Ovary (tissue), 9 donors: ENCODE data around the gene HNRNPC. TPM values are rescaled to one million over a fixed set of nuclear protein-coding genes. Genes with fewer than 3 reads are reported as not detected.

Source experiments
- DNase-seq, 5 donors: peaks; one replicate each; pipeline ENCODE4 v3.0.0-alpha.2; 2019 to 2020
- H3K27ac ChIP-seq, 2 donors: fragments of 200-600 bp; one replicate each; pipeline versions ENCODE4 v1.5.1 to v1.8.0; 2019 to 2022
- H3K27me3 ChIP-seq: fragments of 200-600 bp; one replicate; pipeline ENCODE4 v1.8.0; 2022
- H3K36me3 ChIP-seq: fragments of 200-600 bp; sonication (generic); one replicate; pipeline ENCODE4 v1.5.1; 2019
- H3K4me1 ChIP-seq: one replicate; pipeline ENCODE4 v1.8.1; 2013; ENCODE audit warnings: mild to moderate bottlenecking, moderate library complexity; ENCODE audit not compliant: insufficient read depth
- H3K4me3 ChIP-seq: fragments of 200-600 bp; sonication (generic); one replicate; pipeline ENCODE4 v1.5.1; 2017
- H3K9me3 ChIP-seq, 2 donors: fragments of 200-600 bp in 1 of 2; sonication (generic) in 1 of 2; one replicate each; pipeline versions ENCODE4 v1.5.1 to v1.8.1; 2013 to 2019; ENCODE audit warnings: mild to moderate bottlenecking in 1 of 2, moderate library complexity in 1 of 2
- EP300 ChIP-seq: sonication (generic); formaldehyde crosslinking; IDR thresholded peaks from one replicate; pipeline ENCODE4 v1.6.1; 2017; ENCODE audit warnings: antibody characterized with exemption
- POLR2A ChIP-seq: fragments of 450-650 bp; IDR thresholded peaks from one replicate; pipeline ENCODE4 v1.6.1; 2017; ENCODE audit warnings: antibody characterized with exemption, mild to moderate bottlenecking, moderate library complexity
- WGBS, 3 donors: extraction: QIAGEN DNeasy Blood & Tissue Kit in 1 of 3; methylation state at CpG; one replicate each; pipeline versions ENCODE4 v1.1.5 to v1.1.7; 2013 to 2017; 5-methylcytosine and 5-hydroxymethylcytosine counted together
- intact Hi-C, 4 donors: fragments of 100-400 bp; cut with DNase I; formaldehyde crosslinking; loops; one replicate each; pipeline versions ENCODE4 v1.11.0 to v1.15.1; 2022 to 2023
- polyA plus RNA-seq, 2 donors: library from polyadenylated mRNA; stranded (reverse); fragments of 200-250 nt in 1 of 2; fragments of 350-450 nt in 1 of 2; fragmentation: Illumina TruSeq in 1 of 2; extraction: RNeasy Lipid Tissue Mini Kit (QIAGEN cat#74804) in 1 of 2; gene quantifications; one replicate each; pipeline ENCODE4 v1.2.3, GENCODE V29; 2013 to 2014
- total RNA-seq, 7 donors: library from RNA; depleted of rRNA in 2 of 7; stranded (reverse); fragments of >200 nt in 2 of 7; fragmentation: NEBNext Ultra II Directional in 3 of 7; extraction: Animal tissue kit (Norgen Biotek cat#: 25700) in 3 of 7; gene quantifications; one replicate each; pipeline versions ENCODE4 v1.1.0 to v1.2.4, GENCODE V29; 2016 to 2023
- TF ChIP-seq, protein P1 (sequence below), 3 donors: fragments of 450-650 bp in 2 of 3; fragments of 200-600 bp in 1 of 3; IDR thresholded peaks; one replicate each; pipeline versions ENCODE4 v1.5.1 to v1.8.0; 2016 to 2022; ENCODE audit warnings: antibody characterized with exemption in 3 of 3, mild to moderate bottlenecking in 1 of 3
- donor health status: DM: no; HTN: no; CAD: no; lungs with moderate emphysema.
- donor health status: DM: no; HTN: no; CAD: no.
- donor health status: Bipolar disorder and iron deficiency.
- donor health status: DM: yes; HTN: yes; CAD: no.
- donor health status: DM: no; HTN: no; CAD: no.
- donor health status: DM: yes; HTN: yes; CAD: no.

Gene HNRNPC
- total and polyA plus RNA-seq, 9 donors: 427 to 913 (median 526) TPM

DNA sequence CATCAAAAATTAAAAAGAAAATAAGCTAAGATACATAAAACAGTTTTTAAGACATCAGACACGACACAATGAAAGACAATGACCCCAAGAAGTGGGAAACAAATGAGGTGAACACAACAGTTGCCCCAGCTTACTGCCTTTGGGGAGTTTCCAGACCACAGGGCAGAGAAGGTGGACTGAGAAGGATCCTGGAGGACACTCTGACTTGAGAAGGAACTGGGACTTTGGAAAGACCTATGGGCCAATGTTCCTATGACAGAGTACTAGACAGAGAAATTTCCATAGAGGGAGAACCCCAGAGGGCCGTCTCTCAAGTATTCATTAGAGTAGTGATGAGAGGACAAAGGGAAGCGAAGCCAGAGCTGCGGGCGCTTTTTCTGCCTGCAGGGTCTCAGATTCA is 107.2 kb downstream of the HNRNPC start:
- intact Hi-C loops: no loop called here
- WGBS, 3 donors: 67 to 78% (median 75%) methylated on average over 5 of the region's 5 CpGs

GRCh38 chr14:21160061-21160610 is 109.1 kb downstream of the HNRNPC start:
- TF ChIP-seq EP300 (no peak), POLR2A (no peak)
- TF ChIP-seq, protein P1, sequence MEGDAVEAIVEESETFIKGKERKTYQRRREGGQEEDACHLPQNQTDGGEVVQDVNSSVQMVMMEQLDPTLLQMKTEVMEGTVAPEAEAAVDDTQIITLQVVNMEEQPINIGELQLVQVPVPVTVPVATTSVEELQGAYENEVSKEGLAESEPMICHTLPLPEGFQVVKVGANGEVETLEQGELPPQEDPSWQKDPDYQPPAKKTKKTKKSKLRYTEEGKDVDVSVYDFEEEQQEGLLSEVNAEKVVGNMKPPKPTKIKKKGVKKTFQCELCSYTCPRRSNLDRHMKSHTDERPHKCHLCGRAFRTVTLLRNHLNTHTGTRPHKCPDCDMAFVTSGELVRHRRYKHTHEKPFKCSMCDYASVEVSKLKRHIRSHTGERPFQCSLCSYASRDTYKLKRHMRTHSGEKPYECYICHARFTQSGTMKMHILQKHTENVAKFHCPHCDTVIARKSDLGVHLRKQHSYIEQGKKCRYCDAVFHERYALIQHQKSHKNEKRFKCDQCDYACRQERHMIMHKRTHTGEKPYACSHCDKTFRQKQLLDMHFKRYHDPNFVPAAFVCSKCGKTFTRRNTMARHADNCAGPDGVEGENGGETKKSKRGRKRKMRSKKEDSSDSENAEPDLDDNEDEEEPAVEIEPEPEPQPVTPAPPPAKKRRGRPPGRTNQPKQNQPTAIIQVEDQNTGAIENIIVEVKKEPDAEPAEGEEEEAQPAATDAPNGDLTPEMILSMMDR (IDR thresholded peaks at IDR 0.05): no peak
- DNase-seq: no peak
- Histone ChIP-seq H3K4me1 (no peaks in the 10 kb centered on the region), H3K27me3 (no peaks in the 10 kb centered on the region), H3K36me3 (no peaks in the 10 kb centered on the region), H3K27ac (no peak overlapping the region), H3K4me3 (no peak overlapping the region), H3K9me3 (no peaks in the 10 kb centered on the region)
- 63 to 75% (median 75%) methylated on average over 4 of the region's 4 CpGs for WGBS, 3 donors
- intact Hi-C loops: no loop called here

More for the DNA sequence above, 107.2 kb downstream of the HNRNPC start:
- Histone ChIP-seq H3K27me3 (no peaks in the 10 kb centered on the region), H3K36me3 (no peaks in the 10 kb centered on the region), H3K27ac (no peak overlapping the region), H3K9me3 (no peaks in the 10 kb centered on the region), H3K4me1 (no peaks in the 10 kb centered on the region), H3K4me3 (no peak overlapping the region)
- TF ChIP-seq, protein P1 (IDR thresholded peaks at IDR 0.05): no peak
- TF ChIP-seq EP300 (no peak), POLR2A (no peak)
- no peak for DNase-seq

Other genes starting within 250 kb of the HNRNPC start
- gene NDRG2, start 244.4 kb downstream of the HNRNPC start, total RNA-seq: 100 to 1,000 TPM; 355 to 703 (median 417) TPM
- 100 to 1,000 TPM; 579 to 585 TPM for gene NDRG2, start 244.4 kb downstream of the HNRNPC start, polyA plus RNA-seq
- gene TPPP2, start 239.2 kb downstream of the HNRNPC start, total RNA-seq: 1 to 10 TPM in 5 of 7 donors, under 1 TPM in 1, not detected in 1; 0.72 to 2.5 (median 1.4) TPM
- gene TPPP2, start 239.2 kb downstream of the HNRNPC start, polyA plus RNA-seq: 1 to 10 TPM in 1 of 2 donors, under 1 TPM in 1; 0.62 to 1.1 TPM
- not detected for gene RNASE13, start 234.6 kb downstream of the HNRNPC start, total RNA-seq
- not detected for gene RNASE13, start 234.6 kb downstream of the HNRNPC start, polyA plus RNA-seq
- gene RNASE7, start 227.1 kb downstream of the HNRNPC start, total RNA-seq: not detected
- not detected for gene RNASE7, start 227.1 kb downstream of the HNRNPC start, polyA plus RNA-seq
- not detected for gene RNASE8, start 211.6 kb downstream of the HNRNPC start, total RNA-seq
- not detected for gene RNASE8, start 211.6 kb downstream of the HNRNPC start, polyA plus RNA-seq
- 10 to 100 TPM; 31.0 to 98.3 (median 66.1) TPM for gene ARHGEF40, start 199.1 kb downstream of the HNRNPC start, total RNA-seq
- 10 to 100 TPM; 29.8 to 34.3 TPM for gene ARHGEF40, start 199.1 kb downstream of the HNRNPC start, polyA plus RNA-seq
- gene ZNF219, start 170.8 kb downstream of the HNRNPC start, total RNA-seq: 10 to 100 TPM; 27.7 to 60.9 (median 33.4) TPM
- gene ZNF219, start 170.8 kb downstream of the HNRNPC start, polyA plus RNA-seq: 10 to 100 TPM in 1 of 2 donors, 1 to 10 TPM in 1; 4.8 to 31.0 TPM
- 1 to 10 TPM in 2 of 7 donors, under 1 TPM in 5; 0.24 to 1.3 (median 0.56) TPM for gene TMEM253, start 168.4 kb downstream of the HNRNPC start, total RNA-seq
- under 1 TPM; 0.40 to 0.98 TPM for gene TMEM253, start 168.4 kb downstream of the HNRNPC start, polyA plus RNA-seq
- not detected for gene OR5AU1, start 113.4 kb downstream of the HNRNPC start, total RNA-seq
- not detected for gene OR5AU1, start 113.4 kb downstream of the HNRNPC start, polyA plus RNA-seq
- gene RPGRIP1, start 10.6 kb upstream of the HNRNPC start, total RNA-seq: under 1 TPM in 2 of 7 donors, not detected in 5; 0.34 to 0.42 TPM
- under 1 TPM; 0.15 to 0.28 TPM for gene RPGRIP1, start 10.6 kb upstream of the HNRNPC start, polyA plus RNA-seq
- gene SUPT16H, start 114.6 kb upstream of the HNRNPC start, total RNA-seq: 10 to 100 TPM; 41.3 to 75.3 (median 64.2) TPM
- gene SUPT16H, start 114.6 kb upstream of the HNRNPC start, polyA plus RNA-seq: 10 to 100 TPM; 58.7 to 75.6 TPM
- 10 to 100 TPM; 36.0 to 79.3 (median 66.9) TPM for gene CHD8, start 186.7 kb upstream of the HNRNPC start, total RNA-seq
- gene CHD8, start 186.7 kb upstream of the HNRNPC start, polyA plus RNA-seq: 10 to 100 TPM; 27.1 to 56.6 TPM
- 10 to 100 TPM; 18.4 to 28.7 (median 25.0) TPM for gene RAB2B, start 207.5 kb upstream of the HNRNPC start, total RNA-seq
- 10 to 100 TPM; 15.8 to 53.7 TPM for gene RAB2B, start 207.5 kb upstream of the HNRNPC start, polyA plus RNA-seq
- 10 to 100 TPM; 22.7 to 75.3 (median 64.4) TPM for gene TOX4, start 207.8 kb upstream of the HNRNPC start, total RNA-seq
- 10 to 100 TPM; 21.8 to 73.8 TPM for gene TOX4, start 207.8 kb upstream of the HNRNPC start, polyA plus RNA-seq
- 10 to 100 TPM; 40.4 to 61.5 (median 44.7) TPM for gene METTL3, start 241.9 kb upstream of the HNRNPC start, total RNA-seq
- 10 to 100 TPM; 36.3 to 37.0 TPM for gene METTL3, start 241.9 kb upstream of the HNRNPC start, polyA plus RNA-seq